Lower lobe of right lung (tissue), 2 donors: ENCODE results near the gene GJC3. TPM values are rescaled to one million over a fixed set of nuclear protein-coding genes. Genes with fewer than 3 reads are reported as not detected.
"Not testable (repeated sequence)": the region's sequence is repeated elsewhere in the genome, so short reads cannot be mapped to it uniquely, and the experiment has no call there.

Experiments used
- ATAC-seq, 2 donors: fragments of 200-7000 bp; cut with Tn5 transposase; one replicate each; pipeline ENCODE4 v1.9.1; 2020 to 2022; ENCODE audit warnings: mild to moderate bottlenecking in 2 of 2, moderate library complexity in 2 of 2
- DNase-seq: peaks from one replicate; pipeline ENCODE4 v3.0.0-alpha.2; 2020
- H3K27ac ChIP-seq: fragments of 200-600 bp; one replicate; pipeline ENCODE4 v1.8.0; 2022
- H3K27me3 ChIP-seq: fragments of 200-600 bp; one replicate; pipeline ENCODE4 v1.8.0; 2022; ENCODE audit warnings: low read depth
- H3K36me3 ChIP-seq: fragments of 200-600 bp; one replicate; pipeline ENCODE4 v1.8.0; 2022; ENCODE audit warnings: mild to moderate bottlenecking
- H3K4me1 ChIP-seq: fragments of 200-600 bp; one replicate; pipeline ENCODE4 v1.8.0; 2022
- H3K4me3 ChIP-seq: fragments of 200-600 bp; one replicate; pipeline ENCODE4 v1.8.0; 2022; ENCODE audit warnings: mild to moderate bottlenecking
- H3K9me3 ChIP-seq: fragments of 200-600 bp; one replicate; pipeline ENCODE4 v1.8.0; 2022
- intact Hi-C: fragments of 100-400 bp; cut with DNase I; formaldehyde crosslinking; loops from one replicate; pipeline ENCODE4 v1.11.0; 2022
- long read RNA-seq: library from polyadenylated mRNA; unstranded; transcript quantifications from one replicate; pipeline ENCODE4 v2.0.0, GENCODE V29; 2021
- total RNA-seq: library from RNA; stranded (reverse); fragmentation: NEBNext Ultra II Directional; extraction: Animal tissue kit (Norgen Biotek cat#: 25700); gene quantifications from one replicate; pipeline ENCODE4 v1.2.1, GENCODE V29; 2021
- TF ChIP-seq, protein P1 (sequence below): fragments of 200-600 bp; IDR thresholded peaks from one replicate; pipeline ENCODE4 v1.8.0; 2022; ENCODE audit warnings: antibody characterized with exemption, mild to moderate bottlenecking
- donor health status: DM: no; HTN: yes; CAD: no; lungs with severe emphysema.

Gene GJC3
- not detected for total RNA-seq
- long read RNA-seq: 0 reads

DNA sequence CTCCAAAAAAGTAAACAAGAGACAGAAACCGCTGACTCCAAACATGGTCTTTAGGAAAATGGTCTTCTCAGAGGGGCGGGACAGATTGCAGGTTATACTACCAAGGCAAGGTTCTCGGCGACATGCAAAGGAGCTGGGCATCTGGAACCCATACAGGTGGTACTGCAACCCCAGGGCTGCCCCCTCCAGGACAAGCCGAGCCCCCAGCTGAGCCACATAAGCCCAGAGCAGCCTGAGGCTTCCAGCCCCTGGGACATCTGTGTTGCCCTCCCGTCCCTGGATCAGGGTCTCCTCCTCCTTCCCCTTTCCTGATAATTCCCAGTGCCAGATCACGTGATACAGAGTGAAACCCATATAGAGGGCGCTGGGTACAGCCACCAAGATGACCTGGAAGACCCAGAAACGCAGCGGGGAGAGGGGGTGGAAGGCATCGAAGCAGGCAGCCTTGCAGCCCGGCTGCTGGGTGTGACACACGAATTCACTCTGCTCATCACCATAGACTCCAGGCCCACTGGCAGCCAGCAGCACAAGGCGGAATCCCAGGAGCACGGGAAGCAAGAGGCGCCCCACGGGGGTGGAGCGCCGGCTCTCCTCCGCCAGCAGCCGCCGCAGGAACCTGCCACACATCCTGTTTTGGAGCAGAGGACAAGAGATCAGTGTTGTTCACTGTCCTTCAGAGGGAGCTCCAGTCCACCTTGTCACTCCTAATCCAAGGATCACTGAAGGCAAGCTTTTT, at the start of gene GJC3:
GJC3 (minus strand) TSS at position 627 of the 736 bp plus-strand sequence; CDS start at position 627, 0 bp downstream.
- H3K36me3 ChIP-seq: no peaks in the 10 kb centered on the region
- intact Hi-C loops: no loop called here
- H3K4me3 ChIP-seq: peak within 1 kb of the TSS; percentile 44
- no peaks in the 10 kb centered on the region for H3K27me3 ChIP-seq
- H3K4me1 ChIP-seq: peaks cover 4% of the 10 kb centered on the region
- no peaks in the 10 kb centered on the region for H3K9me3 ChIP-seq
- DNase-seq: peak; percentile 65
- ATAC-seq: peak; percentile 89 to 93
- peak within 1 kb of the TSS; percentile 32 for H3K27ac ChIP-seq
- TF ChIP-seq, protein P1, sequence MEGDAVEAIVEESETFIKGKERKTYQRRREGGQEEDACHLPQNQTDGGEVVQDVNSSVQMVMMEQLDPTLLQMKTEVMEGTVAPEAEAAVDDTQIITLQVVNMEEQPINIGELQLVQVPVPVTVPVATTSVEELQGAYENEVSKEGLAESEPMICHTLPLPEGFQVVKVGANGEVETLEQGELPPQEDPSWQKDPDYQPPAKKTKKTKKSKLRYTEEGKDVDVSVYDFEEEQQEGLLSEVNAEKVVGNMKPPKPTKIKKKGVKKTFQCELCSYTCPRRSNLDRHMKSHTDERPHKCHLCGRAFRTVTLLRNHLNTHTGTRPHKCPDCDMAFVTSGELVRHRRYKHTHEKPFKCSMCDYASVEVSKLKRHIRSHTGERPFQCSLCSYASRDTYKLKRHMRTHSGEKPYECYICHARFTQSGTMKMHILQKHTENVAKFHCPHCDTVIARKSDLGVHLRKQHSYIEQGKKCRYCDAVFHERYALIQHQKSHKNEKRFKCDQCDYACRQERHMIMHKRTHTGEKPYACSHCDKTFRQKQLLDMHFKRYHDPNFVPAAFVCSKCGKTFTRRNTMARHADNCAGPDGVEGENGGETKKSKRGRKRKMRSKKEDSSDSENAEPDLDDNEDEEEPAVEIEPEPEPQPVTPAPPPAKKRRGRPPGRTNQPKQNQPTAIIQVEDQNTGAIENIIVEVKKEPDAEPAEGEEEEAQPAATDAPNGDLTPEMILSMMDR: peak; percentile 45

DNA sequence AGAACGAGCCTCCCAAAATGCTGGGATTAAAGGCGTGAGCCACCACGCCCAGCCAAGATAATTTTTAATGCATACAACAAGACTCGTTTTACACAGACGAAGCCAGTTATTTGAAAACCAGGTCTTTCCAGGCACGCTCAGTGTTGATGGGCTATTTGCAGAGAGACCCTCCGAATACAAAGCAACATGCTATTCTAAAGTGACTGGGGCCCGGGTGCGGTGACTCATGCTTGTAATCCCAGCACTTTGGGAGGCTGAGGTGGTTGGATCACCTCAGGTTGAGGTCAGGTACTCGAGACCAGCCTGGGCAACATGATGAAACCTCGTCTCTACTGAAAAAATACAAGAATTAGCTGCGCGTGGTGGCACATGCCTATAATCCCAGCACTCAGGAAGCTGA, 47.2 kb upstream of the GJC3 start:
- intact Hi-C loops: no loop called here
- ATAC-seq (no peak), DNase-seq (no peak)
- Histone ChIP-seq H3K9me3 (no peaks in the 10 kb centered on the region), H3K36me3 (no peaks in the 10 kb centered on the region), H3K4me3 (no peak overlapping the region), H3K4me1 (no peaks in the 10 kb centered on the region), H3K27ac (no peak overlapping the region), H3K27me3 (no peaks in the 10 kb centered on the region)
- TF ChIP-seq, protein P1: no peak

DNA sequence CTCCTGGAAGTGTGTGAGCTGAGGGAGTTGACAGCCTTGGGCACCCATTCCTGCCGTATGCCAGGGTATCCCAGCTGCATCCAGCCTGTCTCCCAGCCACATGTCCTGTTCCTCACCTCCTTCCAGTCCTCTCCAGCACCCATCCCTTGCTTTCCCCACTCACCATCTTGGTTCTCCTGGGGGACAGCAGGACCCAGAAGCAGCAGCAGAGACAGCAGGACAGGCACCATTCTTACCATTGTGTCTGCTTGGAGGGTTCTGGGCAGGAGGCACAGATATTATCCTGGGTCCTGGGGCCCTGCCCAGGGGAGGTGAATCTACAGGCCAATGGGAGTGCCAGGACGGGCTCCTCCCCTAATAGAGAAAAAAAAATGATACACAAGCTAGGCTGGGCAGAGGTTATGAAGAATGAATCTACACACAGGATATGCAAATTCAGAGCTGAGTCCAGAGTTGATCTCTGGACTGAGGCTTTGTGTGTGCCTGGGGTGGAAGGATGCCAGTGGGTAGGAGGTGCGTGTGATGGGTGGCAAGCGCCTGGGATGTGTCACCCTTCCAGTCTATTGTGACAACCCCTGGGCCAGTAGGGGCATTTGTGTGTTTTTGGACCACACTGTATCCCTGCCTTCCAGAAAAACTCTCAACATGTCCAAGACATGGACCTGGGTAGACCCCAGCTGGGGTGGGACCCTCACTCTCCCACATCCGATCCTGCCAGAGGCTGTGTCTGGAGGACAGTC, 46.5 kb upstream of the GJC3 start, which contains the start of gene AZGP1:
AZGP1 (minus strand) TSS at position 250 of the 740 bp plus-strand sequence; CDS start at position 239, 11 bp downstream.
- Histone ChIP-seq H3K36me3 (no peaks in the 10 kb centered on the region), H3K4me3 (no peak within 1 kb of the TSS), H3K27ac (no peak within 1 kb of the TSS), H3K9me3 (no peaks in the 10 kb centered on the region), H3K4me1 (no peaks in the 10 kb centered on the region), H3K27me3 (no peaks in the 10 kb centered on the region)
- TF ChIP-seq, protein P1: no peak
- intact Hi-C loops: no loop called here
- DNase-seq: no peak
- peak; percentile 23 to 57 for ATAC-seq

DNA sequence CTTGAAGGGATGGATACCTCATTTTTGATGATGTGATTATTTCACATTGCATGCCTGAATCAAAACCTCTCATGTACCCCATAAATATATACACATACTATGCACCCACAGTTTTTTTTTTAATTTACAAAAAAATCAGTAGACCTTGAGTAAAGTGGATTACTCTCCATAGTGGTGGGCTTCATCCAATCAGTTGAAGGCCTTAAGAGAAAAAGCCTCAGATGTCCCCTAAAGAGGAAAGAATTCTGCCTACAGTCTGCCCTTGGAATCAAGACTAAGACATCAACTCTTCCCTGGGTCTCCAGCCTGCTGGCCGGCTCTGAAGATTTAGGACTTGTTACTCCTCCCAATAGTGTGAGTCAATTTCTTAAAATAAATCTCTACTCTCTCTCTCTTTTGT, 45.3 kb upstream of the GJC3 start:
- Histone ChIP-seq H3K4me3 (no peak overlapping the region), H3K27ac (no peak overlapping the region), H3K4me1 (no peaks in the 10 kb centered on the region), H3K36me3 (no peaks in the 10 kb centered on the region), H3K9me3 (no peaks in the 10 kb centered on the region), H3K27me3 (no peaks in the 10 kb centered on the region)
- DNase-seq (no peak), ATAC-seq (no peak)
- TF ChIP-seq, protein P1: no peak
- intact Hi-C loops: no loop called here

GRCh38 chr7:99973817-99974216, 44.4 kb upstream of the GJC3 start:
- DNase-seq, H3K4me3 ChIP-seq, H3K36me3 ChIP-seq, H3K4me1 ChIP-seq, H3K9me3 ChIP-seq, H3K27ac ChIP-seq, H3K27me3 ChIP-seq, ATAC-seq, intact Hi-C loops: not testable (repeated sequence)

DNA sequence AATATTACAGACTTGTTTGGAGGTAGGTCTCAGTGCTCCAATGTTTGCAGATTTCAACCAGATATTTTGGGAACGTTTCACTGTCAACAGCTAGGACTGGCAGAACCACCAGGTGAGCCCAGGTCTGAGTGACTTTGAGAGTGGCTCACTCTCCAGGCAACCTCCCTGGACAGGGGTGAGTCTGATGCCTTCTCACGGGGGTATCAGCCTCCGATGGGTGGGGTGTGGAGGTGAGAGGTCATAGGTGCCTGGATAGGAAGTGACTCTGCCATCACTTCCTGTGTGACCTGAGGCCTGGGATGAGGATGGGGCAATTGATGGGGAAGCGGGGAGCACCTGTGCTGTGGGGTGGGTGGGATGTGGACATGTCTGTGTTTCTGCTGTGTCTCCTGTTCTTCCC, 41.8 kb upstream of the GJC3 start:
- Histone ChIP-seq H3K36me3 (no peaks in the 10 kb centered on the region), H3K27me3 (no peaks in the 10 kb centered on the region), H3K9me3 (no peaks in the 10 kb centered on the region), H3K27ac (no peak overlapping the region), H3K4me3 (no peak overlapping the region), H3K4me1 (no peaks in the 10 kb centered on the region)
- DNase-seq (no peak), ATAC-seq (no peak)
- TF ChIP-seq, protein P1: no peak
- intact Hi-C loops: no loop called here

GRCh38 chr7:99969813-99970212, 40.4 kb upstream of the GJC3 start:
- H3K27ac ChIP-seq, intact Hi-C loops, DNase-seq, H3K36me3 ChIP-seq, H3K27me3 ChIP-seq, H3K4me1 ChIP-seq, H3K4me3 ChIP-seq, H3K9me3 ChIP-seq: not testable (repeated sequence)
- peak; percentile 77 to 83 for ATAC-seq
